Ishikawa (cell line): ENCODE measurements around the gene MOK.

ENCODE experiments used
- CEBPB ChIP-seq: IDR thresholded peaks from 2 replicates; pipeline ENCODE4 v1.6.1; 2012
- CREB1 ChIP-seq: IDR thresholded peaks from 2 replicates; pipeline ENCODE4 v1.6.1; 2012; ENCODE audit warnings: low read depth
- EGR1 ChIP-seq: IDR thresholded peaks from 2 replicates; pipeline ENCODE4 v1.6.1; 2012
- EP300 ChIP-seq: IDR thresholded peaks from 2 replicates; pipeline ENCODE4 v1.6.1; 2012; ENCODE audit warnings: borderline replicate concordance
- FOXM1 ChIP-seq: IDR thresholded peaks from 2 replicates; pipeline ENCODE4 v1.6.1; 2012; ENCODE audit warnings: low read depth, borderline replicate concordance
- MAX ChIP-seq: IDR thresholded peaks from 2 replicates; pipeline ENCODE4 v1.6.1; 2012
- NFIC ChIP-seq: IDR thresholded peaks from 2 replicates; pipeline ENCODE4 v1.6.1; 2012
- RAD21 ChIP-seq: IDR thresholded peaks from 2 replicates; pipeline ENCODE4 v1.6.1; 2012; ENCODE audit warnings: low read depth
- TAF1 ChIP-seq: IDR thresholded peaks from 2 replicates; pipeline ENCODE4 v1.6.1; 2012; ENCODE audit warnings: low read depth, mild to moderate bottlenecking
- TCF12 ChIP-seq: IDR thresholded peaks from 2 replicates; pipeline ENCODE4 v1.6.1; 2012; ENCODE audit warnings: low read depth
- TEAD4 ChIP-seq: IDR thresholded peaks from 2 replicates; pipeline ENCODE4 v1.6.1; 2012
- USF1 ChIP-seq: IDR thresholded peaks from 2 replicates; pipeline ENCODE4 v1.6.1; 2012
- YY1 ChIP-seq: IDR thresholded peaks from 2 replicates; pipeline ENCODE4 v1.6.1; 2012; ENCODE audit warnings: low read depth
- ZBTB7A ChIP-seq: IDR thresholded peaks from 2 replicates; pipeline ENCODE4 v1.6.1; 2012; ENCODE audit warnings: low read depth
- TF ChIP-seq, protein P1 (sequence below): IDR thresholded peaks from 2 replicates; pipeline ENCODE4 v1.6.1; 2012; ENCODE audit warnings: low read depth, mild to moderate bottlenecking

Gene MOK, protein sequence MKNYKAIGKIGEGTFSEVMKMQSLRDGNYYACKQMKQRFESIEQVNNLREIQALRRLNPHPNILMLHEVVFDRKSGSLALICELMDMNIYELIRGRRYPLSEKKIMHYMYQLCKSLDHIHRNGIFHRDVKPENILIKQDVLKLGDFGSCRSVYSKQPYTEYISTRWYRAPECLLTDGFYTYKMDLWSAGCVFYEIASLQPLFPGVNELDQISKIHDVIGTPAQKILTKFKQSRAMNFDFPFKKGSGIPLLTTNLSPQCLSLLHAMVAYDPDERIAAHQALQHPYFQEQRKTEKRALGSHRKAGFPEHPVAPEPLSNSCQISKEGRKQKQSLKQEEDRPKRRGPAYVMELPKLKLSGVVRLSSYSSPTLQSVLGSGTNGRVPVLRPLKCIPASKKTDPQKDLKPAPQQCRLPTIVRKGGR

GRCh38 chr14:102304611-102305506 lies at the start of gene MOK:
MOK (minus strand) TSS chr14:102305164; CDS start chr14:102304968, 196 bp downstream.
- TF ChIP-seq YY1: peak; percentile 93
- TF ChIP-seq CREB1: no peak
- TF ChIP-seq ZBTB7A: 0 out of 2 replicates have a peak, but pooled peaks have one; percentile 73
- TF ChIP-seq MAX: peak; percentile 43
- peak; percentile 67; the same call in 1 of the 2 replicates for TF ChIP-seq EGR1
- no peak; the same call in 1 of the 2 replicates for TF ChIP-seq TAF1

DNA sequence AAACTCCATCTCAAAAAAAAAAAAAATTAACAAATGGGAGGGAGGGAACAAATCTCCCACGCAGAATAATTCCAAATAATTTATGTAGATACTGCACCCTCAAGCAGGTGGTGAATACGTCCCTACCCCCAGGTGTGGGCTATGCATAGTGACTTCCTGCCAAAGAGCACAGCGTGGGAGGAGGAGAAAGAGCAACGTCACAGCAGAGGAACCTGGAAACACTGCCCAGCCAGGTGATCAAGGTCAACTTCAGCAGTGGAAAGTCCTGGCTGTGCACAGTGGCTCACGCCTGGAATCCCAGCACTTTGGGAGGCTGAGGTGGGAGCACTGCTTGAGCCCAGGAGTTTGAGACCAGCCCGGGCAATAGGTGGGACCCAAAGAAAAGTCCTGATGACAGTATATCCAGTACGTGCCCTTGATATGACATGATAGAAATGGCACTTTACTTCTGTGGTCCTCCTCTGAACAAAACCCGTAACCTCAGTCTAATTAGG lies 48.2 kb upstream of the MOK start:
- TF ChIP-seq NFIC: no peak
- no peak for TF ChIP-seq RAD21
- no peak for TF ChIP-seq EGR1
- TF ChIP-seq EP300: no peak
- TF ChIP-seq YY1: no peak

DNA sequence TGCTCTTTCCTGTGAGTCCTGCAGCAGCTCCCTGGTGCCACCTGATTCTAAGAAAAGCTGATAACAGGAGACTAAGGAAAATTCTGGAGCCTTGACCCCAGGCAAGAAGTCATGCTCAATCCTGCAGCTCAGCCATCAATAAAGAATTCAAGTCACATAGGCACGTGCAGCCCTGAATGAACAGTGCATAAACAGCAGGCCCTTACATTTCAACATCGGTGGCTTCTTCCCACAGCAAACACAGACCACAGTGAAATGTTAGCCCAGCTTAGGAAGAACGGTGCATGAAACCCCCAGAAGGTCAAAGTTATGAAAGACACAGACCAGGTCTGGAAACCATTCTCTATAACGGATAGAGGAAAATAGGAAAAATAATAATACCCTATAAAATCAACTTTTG lies 47.2 kb upstream of the MOK start:
- no peak for TF ChIP-seq TAF1
- no peak for TF ChIP-seq FOXM1
- no peak for TF ChIP-seq CEBPB
- no peak for TF ChIP-seq EGR1
- no peak for TF ChIP-seq EP300
- no peak for TF ChIP-seq TCF12
- no peak for TF ChIP-seq YY1
- no peak for TF ChIP-seq NFIC
- TF ChIP-seq USF1: no peak
- TF ChIP-seq ZBTB7A: no peak
- TF ChIP-seq, protein P1, sequence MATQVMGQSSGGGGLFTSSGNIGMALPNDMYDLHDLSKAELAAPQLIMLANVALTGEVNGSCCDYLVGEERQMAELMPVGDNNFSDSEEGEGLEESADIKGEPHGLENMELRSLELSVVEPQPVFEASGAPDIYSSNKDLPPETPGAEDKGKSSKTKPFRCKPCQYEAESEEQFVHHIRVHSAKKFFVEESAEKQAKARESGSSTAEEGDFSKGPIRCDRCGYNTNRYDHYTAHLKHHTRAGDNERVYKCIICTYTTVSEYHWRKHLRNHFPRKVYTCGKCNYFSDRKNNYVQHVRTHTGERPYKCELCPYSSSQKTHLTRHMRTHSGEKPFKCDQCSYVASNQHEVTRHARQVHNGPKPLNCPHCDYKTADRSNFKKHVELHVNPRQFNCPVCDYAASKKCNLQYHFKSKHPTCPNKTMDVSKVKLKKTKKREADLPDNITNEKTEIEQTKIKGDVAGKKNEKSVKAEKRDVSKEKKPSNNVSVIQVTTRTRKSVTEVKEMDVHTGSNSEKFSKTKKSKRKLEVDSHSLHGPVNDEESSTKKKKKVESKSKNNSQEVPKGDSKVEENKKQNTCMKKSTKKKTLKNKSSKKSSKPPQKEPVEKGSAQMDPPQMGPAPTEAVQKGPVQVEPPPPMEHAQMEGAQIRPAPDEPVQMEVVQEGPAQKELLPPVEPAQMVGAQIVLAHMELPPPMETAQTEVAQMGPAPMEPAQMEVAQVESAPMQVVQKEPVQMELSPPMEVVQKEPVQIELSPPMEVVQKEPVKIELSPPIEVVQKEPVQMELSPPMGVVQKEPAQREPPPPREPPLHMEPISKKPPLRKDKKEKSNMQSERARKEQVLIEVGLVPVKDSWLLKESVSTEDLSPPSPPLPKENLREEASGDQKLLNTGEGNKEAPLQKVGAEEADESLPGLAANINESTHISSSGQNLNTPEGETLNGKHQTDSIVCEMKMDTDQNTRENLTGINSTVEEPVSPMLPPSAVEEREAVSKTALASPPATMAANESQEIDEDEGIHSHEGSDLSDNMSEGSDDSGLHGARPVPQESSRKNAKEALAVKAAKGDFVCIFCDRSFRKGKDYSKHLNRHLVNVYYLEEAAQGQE: no peak
- TF ChIP-seq RAD21: no peak

DNA sequence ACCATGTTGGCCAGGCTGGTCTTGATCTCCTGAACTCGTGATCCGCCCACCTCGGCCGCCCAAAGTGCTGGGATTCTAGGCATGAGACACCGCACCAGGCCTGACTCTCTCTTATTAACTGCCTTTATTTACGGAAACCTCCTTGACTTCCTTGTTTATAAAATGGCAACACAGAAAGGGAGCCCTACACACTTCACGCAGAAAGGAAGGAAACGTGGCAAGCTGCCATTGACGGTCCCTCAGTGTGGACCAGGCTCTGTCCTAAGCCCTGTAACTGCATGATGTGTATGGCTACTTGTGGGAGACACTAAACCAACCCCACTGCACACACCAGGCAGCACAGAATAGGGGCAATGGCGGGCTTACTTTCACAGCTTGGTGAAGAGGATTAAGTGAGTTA lies 46.1 kb upstream of the MOK start:
- TF ChIP-seq TCF12 (no peak), TAF1 (no peak), FOXM1 (no peak), MAX (no peak), YY1 (no peak), USF1 (no peak), RAD21 (no peak), CEBPB (no peak), ZBTB7A (no peak), CREB1 (no peak), EGR1 (no peak), EP300 (no peak), NFIC (no peak), TEAD4 (no peak)
- TF ChIP-seq, protein P1: no peak

GRCh38 chr14:102348376-102348775 lies 43.4 kb upstream of the MOK start:
- no peak for TF ChIP-seq FOXM1
- no peak for TF ChIP-seq EP300
- no peak for TF ChIP-seq NFIC
